ENCODE measurements around the gene CLEC16A. TPM values are rescaled to one million over a fixed set of nuclear protein-coding genes. Genes with fewer than 3 reads are reported as not detected.
A peak's percentile ranks its signal among the peaks of the same experiment; 100 is the strongest.

Gene CLEC16A
- total and polyA plus RNA-seq, 9 of the 15 experiments (the other 6 are each of a cell fraction or from before 2014, with no cell fraction given) = 1.00 to 22.3 (median 10.0) TPM

GRCh38 chr16:10972108-10972818 lies 27.9 kb downstream of the CLEC16A start (continued):
- TF ChIP-seq, protein P1, sequence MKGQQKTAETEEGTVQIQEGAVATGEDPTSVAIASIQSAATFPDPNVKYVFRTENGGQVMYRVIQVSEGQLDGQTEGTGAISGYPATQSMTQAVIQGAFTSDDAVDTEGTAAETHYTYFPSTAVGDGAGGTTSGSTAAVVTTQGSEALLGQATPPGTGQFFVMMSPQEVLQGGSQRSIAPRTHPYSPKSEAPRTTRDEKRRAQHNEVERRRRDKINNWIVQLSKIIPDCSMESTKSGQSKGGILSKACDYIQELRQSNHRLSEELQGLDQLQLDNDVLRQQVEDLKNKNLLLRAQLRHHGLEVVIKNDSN (CRISPR knock-in tag; IDR thresholded peaks at IDR 0.05) = no peak
- TF ChIP-seq BRD4 (IDR thresholded peaks at IDR 0.05) (no peak), E2F1 (CRISPR knock-in tag; IDR thresholded peaks at IDR 0.05) (no peak; the same call in 1 of the 2 replicates), ZNF175 (CRISPR knock-in tag; IDR thresholded peaks at IDR 0.05; ENCODE audit: low read depth) (peak; percentile 39; the same call in 1 of the 2 replicates), EP300 (IDR thresholded peaks at IDR 0.05; ENCODE audit: low read length) (peak; percentile 96), EP400 (IDR thresholded peaks at IDR 0.05) (peak; percentile 75), HNRNPUL1 (IDR thresholded peaks at IDR 0.05; ENCODE audit: low read length) (no peak), PHB (CRISPR knock-in tag; IDR thresholded peaks at IDR 0.05) (no peak), KLF1 (tag; IDR thresholded peaks at IDR 0.05) (no peak), ESRRA (IDR thresholded peaks at IDR 0.05; ENCODE audit: borderline replicate concordance, low read depth) (peak; percentile 80), MEF2D (tag; conservative IDR thresholded peaks at IDR 0.05; ENCODE audit: low read depth) (peak; percentile 81; the same call in 1 of the 2 replicates), ZKSCAN1 (IDR thresholded peaks at IDR 0.05; ENCODE audit: low read depth, low read length) (0 out of 2 replicates have a peak, but pooled peaks have one; percentile 33), HDAC8 (tag; IDR thresholded peaks at IDR 0.05) (no peak), HDAC1 (IDR thresholded peaks at IDR 0.05) (peak; percentile 92 to 97; a peak in 3 of 4 replicates), NR2C1 (IDR thresholded peaks at IDR 0.05) (peak; percentile 81), NR2C1 (tag; IDR thresholded peaks at IDR 0.05) (peak; percentile 86), TBL1XR1 (IDR thresholded peaks at IDR 0.05; ENCODE audit: low read length in 2 of 2) (peak; percentile 54 to 95; a peak in 3 of 4 replicates), MYBL2 (IDR thresholded peaks at IDR 0.05; ENCODE audit: low read depth) (no peak; the same call in 1 of the 2 replicates), MYBL2 (CRISPR knock-in tag; IDR thresholded peaks at IDR 0.05; ENCODE audit: borderline replicate concordance) (no peak), NR2F6 (CRISPR knock-in tag; IDR thresholded peaks at IDR 0.05) (no peak), KDM2B (CRISPR knock-in tag; IDR thresholded peaks at IDR 0.05) (no peak), KHSRP (IDR thresholded peaks at IDR 0.05) (peak; percentile 77; the same call in 1 of the 2 replicates), GTF2A2 (tag; IDR thresholded peaks at IDR 0.05) (no peak), TCF15 (CRISPR knock-in tag; IDR thresholded peaks at IDR 0.05) (no peak), DIDO1 (tag; IDR thresholded peaks at IDR 0.05; ENCODE audit: low read depth) (0 out of 2 replicates have a peak, but pooled peaks have one; percentile 14), CBFA2T2 (conservative IDR thresholded peaks at IDR 0.05) (peak; percentile 99)
- TF ChIP-seq, protein P2, sequence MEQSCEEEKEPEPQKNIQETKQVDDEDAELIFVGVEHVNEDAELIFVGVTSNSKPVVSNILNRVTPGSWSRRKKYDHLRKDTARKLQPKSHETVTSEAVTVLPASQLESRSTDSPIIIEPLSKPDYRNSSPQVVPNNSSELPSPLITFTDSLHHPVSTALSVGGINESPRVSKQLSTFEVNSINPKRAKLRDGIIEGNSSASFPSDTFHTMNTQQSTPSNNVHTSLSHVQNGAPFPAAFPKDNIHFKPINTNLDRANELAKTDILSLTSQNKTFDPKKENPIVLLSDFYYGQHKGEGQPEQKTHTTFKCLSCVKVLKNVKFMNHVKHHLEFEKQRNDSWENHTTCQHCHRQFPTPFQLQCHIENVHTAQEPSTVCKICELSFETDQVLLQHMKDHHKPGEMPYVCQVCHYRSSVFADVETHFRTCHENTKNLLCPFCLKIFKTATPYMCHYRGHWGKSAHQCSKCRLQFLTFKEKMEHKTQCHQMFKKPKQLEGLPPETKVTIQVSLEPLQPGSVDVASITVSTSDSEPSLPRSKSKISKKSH (CRISPR knock-in tag; IDR thresholded peaks at IDR 0.05) = no peak

Data from K562 (cell line).